ENCODE results near the gene NLE1.
"Not testable (repeated sequence)": the region's sequence is repeated elsewhere in the genome, so short reads cannot be mapped to it uniquely, and the experiment has no call there.

The NLE1 gene

GRCh38 chr17:35141681-35142466 is at the start of gene NLE1:
TSS of gene NLE1 (minus strand) at chr17:35142303. CDS start at chr17:35142275, 28 bp downstream.
- DNase-seq (ENCODE audit: low spot score), result peak; percentile 93

GRCh38 chr17:35191001-35191695 is 49.0 kb upstream of the NLE1 start:
- no peak for DNase-seq (ENCODE audit: low spot score)

- no peak for DNase-seq (ENCODE audit: low spot score)
Measured at GRCh38 chr17:35189291-35189690, 47.2 kb upstream of the NLE1 start.

DNA sequence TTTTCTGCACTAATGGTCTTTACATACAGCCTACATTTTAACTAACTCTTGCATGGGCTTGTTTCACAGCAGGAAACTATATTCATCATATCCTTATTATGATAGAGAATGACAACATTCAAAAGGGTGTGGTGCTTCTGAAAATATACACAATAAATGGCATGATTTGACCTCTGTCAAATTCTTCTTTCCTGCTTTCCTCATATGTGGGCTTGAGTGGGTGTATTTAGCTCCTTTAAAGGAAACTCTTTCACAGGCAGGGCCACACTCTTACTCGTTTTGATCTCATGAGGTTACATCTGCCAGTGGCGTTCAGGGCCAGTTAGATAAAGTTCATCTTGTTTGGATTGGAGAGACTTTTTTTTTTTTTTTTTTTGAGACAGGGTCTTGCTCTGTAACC is 46.0 kb upstream of the NLE1 start:
- no peak for DNase-seq (ENCODE audit: low spot score)

GRCh38 chr17:35187481-35187880 is 45.4 kb upstream of the NLE1 start:
- no peak for DNase-seq (ENCODE audit: low spot score)

- DNase-seq (ENCODE audit: low spot score), result no peak
Measured at GRCh38 chr17:35185849-35186248, 43.7 kb upstream of the NLE1 start.

GRCh38 chr17:35184274-35184673 is 42.2 kb upstream of the NLE1 start:
- DNase-seq (ENCODE audit: low spot score), result no peak

- DNase-seq (ENCODE audit: low spot score), result no peak
Measured at GRCh38 chr17:35183332-35183731, 41.2 kb upstream of the NLE1 start.

DNA sequence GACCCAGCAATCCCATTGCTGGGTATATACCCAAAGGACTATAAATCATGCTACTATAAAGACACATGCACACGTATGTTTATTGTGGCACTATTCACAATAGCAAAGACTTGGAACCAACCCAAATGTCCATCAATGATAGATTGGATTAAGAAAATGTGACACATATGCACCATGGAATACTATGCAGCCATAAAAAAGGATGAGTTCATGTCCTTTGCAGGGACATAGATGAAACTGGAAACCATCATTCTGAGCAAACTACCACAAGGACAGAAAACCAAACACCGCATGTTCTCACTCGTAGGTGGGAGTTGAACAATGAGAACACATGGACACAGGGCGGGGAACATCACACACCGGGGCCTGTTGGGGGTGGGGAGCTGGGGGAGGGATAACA is 37.3 kb upstream of the NLE1 start:
- DNase-seq (ENCODE audit: low spot score), result not testable (repeated sequence)

DNA sequence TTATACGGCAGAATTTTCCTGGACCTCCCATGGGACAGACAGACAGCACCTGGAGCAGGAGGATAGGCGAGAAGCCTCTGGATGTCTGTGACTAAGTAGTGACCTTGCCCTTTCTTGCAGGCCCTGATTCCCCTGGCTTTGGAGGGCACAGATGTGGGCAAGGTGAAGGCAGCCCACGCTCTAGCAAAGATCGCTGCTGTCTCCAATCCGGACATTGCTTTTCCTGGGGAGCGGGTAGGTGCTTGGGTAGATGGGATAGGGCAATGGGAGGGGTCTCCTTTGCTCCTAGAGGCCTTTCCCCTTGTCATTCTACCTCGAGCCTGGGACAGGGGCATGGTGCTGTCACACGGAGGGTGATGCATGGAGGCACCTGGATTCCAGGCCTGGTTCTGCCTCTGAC is 34.8 kb upstream of the NLE1 start:
- no peak for DNase-seq (ENCODE audit: low spot score)

DNA sequence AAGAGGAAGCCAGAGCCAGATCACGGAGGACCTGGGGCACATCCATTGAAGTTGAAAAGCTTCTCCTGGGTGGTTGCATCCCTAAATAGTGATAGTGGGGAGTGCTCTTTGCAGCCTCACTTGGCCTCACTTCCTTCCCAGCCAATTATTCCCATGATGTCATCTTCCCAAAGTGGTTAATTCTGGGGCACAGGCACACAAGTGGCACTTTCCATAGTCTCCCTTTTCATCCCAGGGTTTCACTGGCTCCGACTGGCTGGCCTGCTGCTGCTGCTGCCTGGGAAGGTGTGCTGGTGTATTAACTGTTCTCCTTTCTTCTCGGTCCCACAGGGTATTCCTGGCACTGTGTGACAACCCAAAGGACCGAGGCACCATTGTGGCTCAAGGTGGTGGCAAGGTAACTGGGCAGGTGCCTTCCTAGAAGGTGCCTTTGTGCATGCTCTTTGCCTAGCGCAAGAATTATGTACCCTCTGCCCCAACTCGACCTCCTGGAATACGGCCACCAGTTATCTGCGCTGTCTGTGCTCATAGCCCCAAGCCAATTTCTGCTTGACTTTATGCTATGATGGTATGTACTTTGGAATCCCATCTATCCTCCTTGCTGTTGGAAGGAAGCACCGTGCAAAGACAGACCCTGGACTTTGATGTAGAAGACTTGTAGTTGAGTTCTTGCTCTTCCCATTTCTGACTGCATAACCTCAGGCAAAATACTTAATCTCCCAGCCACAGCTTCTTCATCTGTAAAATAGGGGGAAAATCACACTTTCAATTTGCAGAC is 33.7 kb upstream of the NLE1 start:
- DNase-seq (ENCODE audit: low spot score), result no peak

DNA sequence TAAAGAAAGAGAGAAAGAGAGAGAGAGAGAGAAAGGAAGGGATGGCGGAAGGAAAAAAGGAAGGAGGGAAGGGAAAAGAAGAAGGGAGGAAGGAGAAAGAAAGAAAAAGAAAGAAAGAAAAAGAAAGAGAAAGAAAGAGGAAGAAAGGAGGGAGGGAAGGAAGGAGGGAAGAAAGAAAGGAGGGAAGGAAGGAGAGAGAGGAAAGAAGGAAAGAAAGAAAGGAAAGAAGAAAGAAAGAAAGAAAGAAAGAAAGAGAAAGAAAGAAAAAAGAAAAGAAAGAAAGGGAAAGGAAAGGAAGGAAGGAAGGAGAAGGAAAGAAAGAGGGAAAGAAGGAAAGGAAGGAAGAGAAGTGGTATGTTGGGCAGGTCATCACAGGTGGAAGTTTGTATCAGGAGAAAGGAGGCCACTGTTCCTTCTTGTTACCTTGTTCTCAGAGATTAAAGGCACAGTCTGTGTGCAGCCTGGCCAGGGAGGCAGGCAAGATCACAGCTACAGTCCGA is 32.8 kb upstream of the NLE1 start:
- DNase-seq (ENCODE audit: low spot score), result no peak

- not testable (repeated sequence) for DNase-seq (ENCODE audit: low spot score)
Measured at GRCh38 chr17:35172321-35172720, 30.2 kb upstream of the NLE1 start.

DNA sequence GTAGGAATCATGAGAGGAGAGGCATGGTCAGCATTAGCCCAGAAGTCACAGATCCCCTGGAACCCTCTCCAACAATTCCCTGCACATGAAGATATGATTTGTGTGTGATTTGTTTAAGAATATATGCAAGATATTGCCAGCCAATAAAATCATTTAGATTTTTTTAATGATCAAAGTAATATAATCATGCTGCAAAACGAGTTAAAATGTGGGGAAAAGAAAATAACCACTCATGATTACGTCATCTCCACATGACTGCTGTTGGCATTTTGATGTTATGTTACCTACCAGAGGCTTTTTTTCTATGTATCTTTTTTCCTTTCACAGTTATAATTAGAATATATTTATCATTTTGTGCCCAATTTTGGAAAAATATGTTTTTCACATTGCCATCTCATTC is 29.7 kb upstream of the NLE1 start:
- DNase-seq (ENCODE audit: low spot score), result no peak

DNA sequence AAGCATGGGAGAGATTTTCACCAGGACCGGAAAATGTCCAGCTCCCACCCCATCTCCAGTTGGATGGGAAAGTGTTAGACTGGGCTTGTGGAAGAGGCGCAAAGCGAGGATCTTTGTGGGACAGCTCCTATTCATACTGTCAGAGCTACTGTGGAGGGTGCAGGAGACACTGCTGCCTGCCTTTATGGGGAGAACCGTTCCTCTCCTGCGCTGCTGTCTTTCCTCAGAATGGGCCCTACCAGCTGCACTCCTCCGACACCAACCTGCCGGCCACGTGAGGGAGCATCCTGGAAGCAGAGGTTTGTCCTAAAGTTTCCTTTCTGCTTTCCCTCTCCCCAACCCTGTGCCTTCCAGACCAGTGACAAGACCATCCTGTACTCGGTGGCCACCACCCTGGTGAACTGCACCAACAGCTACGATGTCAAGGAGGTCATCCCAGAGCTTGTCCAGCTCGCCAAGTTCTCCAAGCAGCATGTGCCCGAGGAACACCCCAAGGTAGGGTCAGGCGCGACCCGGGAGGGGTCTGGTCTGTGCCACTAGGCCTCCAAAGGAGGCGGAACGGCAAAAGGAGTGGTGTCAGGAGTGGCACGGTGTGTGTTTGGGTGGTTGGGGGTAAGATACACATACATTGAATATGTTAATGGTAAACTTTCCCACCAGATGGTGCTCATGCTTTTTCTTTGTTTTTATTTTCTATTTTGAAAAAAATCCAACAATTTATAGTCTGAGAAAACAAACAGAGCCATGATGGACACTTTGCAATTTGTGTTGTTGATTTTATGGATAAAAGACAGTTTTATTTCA is 29.1 kb upstream of the NLE1 start:
- no peak for DNase-seq (ENCODE audit: low spot score)

DNA sequence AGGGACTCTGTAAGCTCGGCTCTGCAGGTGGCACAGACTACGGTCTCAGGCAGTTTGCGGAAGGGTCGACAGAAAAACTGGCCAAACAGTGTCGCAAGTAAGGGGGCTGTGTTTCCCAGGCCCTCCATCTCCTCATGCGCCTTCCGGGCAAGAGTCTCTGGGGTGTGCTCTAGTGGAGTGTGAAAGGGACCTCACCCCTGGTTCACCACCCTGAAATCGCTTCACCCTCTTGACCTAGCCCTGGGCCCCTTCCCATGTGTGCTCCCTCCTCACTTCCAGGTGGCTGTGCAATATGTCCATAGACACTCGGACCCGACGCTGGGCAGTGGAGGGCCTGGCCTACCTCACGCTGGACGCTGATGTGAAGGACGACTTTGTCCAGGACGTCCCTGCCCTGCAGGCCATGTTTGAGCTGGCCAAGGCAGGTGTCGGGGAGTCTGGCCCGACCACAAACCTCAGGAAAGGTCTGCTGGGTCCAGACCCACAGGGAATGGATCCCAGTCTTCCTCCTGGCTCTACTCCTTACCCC is 27.8 kb upstream of the NLE1 start:
- no peak for DNase-seq (ENCODE audit: low spot score)

GRCh38 chr17:35167666-35168065 is 25.6 kb upstream of the NLE1 start:
- no peak for DNase-seq (ENCODE audit: low spot score)

DNA sequence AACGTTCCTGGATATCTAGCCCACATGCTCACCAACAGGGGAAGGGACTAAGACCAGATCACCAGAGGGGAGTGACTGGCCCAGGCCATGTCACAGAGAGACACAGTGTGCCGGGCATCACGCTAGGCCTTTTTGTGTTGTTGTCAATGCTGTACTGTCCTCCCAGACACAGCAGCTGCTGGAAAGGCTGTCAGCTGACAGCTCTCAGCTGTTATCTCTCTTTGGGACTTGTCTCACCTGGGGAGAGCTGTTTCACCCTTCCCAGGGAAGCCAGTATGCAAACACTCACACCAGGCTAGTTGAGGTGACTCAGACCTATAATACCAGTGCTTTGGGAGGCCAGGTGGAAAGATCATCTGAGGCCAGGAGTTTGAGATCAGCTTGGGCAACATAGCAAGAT is 24.9 kb upstream of the NLE1 start:
- no peak for DNase-seq (ENCODE audit: low spot score)

DNA sequence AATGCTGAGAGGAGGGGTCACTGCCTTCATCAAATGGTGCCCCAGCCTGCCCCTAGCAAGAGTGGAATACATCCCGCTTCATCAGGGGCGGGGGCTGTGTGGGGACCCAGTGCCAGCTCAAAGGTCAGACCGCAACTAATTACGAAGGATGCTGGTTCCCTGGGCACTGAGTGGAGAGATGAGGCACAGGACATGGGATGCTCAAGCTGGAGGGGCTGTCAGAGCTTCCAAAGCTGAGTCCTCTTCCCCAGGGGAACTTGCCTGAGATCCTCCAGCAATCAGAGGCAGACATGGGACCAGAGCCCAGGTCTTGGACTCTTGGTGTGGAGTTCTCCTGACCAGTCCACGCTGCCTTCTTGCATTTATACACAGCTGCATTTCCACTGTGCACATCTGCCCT is 24.4 kb upstream of the NLE1 start:
- no peak for DNase-seq (ENCODE audit: low spot score)

DNA sequence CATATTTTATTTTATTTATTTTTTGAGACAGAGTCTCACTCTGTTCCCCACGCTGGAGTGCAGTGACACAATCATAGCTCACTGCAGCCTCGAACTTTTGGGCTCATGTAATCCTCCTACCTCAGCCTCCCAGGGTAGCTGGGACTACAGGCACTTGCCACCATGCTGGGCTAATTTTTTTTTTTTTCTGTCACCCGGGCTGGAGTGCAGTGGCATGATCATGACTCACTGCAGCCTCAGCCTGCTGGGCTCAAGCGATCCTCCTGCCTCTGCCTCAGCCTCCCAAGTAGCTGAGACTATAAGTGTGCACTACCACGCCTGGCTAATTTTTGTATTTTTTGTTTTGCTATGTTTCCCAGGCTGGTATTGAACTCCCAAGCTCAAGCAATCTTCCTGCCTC is 22.6 kb upstream of the NLE1 start:
- DNase-seq (ENCODE audit: low spot score), result no peak

GRCh38 chr17:35163886-35164285 is 21.8 kb upstream of the NLE1 start:
- DNase-seq (ENCODE audit: low spot score), result no peak

GRCh38 chr17:35162755-35163154 is 20.7 kb upstream of the NLE1 start:
- no peak for DNase-seq (ENCODE audit: low spot score)
